Stimulated activated CD8-positive, alpha-beta memory T cell treated with anti-CD3 and anti-CD28 coated beads, Interleukin-15, amount 100 ng/mL, for 24 hours (primary cell): ENCODE measurements around the gene NUDT9.
"Not testable (repeated sequence)": the region's sequence is repeated elsewhere in the genome, so short reads cannot be mapped to it uniquely, and the experiment has no call there.

Experiments
- DNase-seq: peaks from one replicate; pipeline ENCODE4 v3.0.0-alpha.2; 2020; ENCODE audit warnings: low read depth

The NUDT9 gene

DNA sequence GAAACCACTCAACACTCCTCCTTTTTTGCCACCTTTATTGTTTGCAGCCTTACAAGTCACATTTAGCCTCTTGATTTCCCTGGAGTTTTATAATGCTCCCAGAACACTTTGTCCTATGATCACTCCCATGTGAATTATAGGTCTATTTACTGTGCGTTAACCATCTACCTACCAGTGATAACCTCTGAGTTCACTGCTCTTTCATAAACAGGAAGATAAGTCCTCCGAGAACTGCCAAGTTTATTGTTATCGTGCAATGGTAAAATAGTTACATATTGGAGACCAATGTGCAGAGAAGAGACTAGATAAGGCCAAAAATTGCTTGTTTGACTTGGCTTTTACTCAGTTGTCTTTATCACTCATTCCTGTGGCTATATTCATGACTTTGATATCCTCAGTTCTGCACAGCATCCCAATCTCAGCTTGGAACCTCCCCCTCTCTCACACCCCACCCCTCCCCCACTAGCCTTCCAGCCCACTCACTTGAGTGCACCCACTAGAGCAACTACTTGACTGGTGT is 12.9 kb upstream of the NUDT9 start:
- DNase-seq: no peak

- DNase-seq: no peak
These were observed 12.2 kb upstream of the NUDT9 start for GRCh38 chr4:87410157-87410556.

DNA sequence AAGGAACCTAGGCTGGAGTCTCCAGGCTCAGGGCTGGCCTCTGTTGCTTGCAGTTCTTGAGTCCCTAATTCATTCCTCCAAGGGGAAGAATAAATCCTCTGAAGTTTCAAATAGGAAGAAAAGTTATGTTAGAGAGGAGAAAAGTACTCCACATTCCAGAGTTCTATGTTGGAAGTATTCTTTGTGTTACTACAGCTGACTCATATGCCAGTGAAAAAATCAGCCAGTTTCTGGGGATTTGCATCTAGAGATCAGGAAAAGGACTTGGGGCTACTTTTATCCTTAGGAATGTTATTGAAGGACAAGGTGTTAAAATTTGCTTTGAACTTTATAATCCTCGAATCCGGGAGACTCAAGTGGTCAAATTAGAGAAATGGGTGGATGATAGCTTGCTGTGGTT is 11.7 kb upstream of the NUDT9 start:
- DNase-seq: no peak

DNA sequence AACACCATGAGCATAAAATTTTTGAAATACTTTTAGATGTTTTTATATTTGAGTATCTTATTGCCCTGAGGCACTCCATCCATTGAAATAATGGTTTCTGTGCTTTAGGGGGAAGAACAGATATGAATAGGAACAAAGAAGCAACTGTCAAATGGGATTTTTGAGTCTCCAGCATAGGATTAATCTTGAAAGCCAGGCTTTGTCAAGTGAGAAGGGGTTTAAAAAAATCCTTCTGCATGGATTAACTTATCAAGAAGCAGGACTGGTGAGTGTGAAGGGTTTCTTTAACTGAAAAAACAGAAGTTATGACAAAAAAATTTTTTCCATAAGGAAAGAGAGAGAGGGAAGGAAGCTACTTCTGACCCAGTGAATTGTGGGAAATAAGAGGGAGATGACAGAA is 7.6 kb upstream of the NUDT9 start:
- DNase-seq: no peak

DNA sequence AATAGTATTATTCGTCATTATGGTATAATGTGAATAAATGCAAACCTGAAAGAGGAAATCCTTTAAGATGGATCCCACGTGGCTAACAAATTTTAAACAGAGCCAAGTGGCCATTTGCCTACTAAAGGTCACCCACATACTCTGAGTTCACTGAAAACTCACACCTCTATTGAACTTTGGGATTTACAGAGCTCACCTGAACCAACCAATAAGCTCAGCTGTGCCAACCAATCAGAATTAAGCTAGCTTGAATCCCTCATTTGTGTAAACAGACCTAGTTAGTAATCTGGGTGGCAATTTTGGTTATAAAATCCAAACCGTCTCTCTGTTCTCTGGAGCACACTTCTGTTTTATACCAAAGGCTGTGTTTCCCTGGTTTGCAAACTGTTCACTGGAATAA is 5.4 kb upstream of the NUDT9 start:
- no peak for DNase-seq

DNA sequence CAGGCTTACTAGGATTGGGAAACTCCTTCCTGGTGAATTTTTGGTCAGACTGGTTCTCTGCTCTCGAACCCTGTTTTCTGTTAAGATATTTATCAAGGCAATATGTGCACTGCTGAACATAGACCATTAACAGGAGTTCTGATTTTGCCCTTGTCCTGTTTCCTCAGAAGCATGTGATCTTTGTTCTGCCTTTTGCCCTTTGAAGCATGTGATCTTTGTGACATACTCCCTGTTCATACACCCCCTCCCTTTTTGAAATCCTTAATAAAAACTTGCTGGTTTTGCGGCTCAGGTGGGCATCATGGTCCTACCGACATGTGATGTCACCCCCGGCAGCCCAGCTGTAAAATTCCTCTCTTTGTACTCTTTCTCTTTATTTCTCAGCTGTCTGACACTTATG is 4.0 kb upstream of the NUDT9 start:
- DNase-seq: not testable (repeated sequence)

DNA sequence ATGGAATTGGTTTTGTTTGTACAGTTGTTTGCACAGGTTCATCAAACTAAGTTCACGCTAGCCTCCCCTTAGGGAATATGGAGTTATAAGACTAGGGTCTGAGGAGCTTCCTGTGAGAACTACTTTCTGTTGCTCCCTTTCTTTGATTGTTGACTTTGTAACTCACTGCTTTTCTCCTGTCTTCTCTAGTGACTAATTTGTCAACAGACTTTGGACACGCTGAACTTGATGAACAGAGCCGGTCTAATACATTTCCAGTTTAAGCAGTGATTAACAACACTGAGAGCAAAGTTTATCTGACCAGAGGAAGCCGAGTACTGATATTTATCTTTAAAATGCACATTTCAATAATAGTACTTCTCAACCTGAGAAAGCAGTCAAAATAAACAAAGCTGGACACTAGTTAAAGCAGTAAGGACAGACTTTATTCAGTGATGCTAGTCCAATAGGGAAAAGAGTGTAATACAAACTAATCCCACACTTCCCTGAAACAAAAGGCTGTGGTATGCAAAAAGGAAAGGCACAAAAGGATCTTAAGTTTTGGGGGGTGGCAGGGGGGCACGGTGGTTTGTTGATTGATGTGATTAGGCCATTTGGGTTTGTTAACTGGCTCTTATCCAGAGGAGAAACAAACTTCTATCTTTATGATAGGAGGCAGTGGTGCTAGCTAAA is 2.7 kb upstream of the NUDT9 start:
- DNase-seq: no peak

- DNase-seq: no peak
These were observed 2.0 kb upstream of the NUDT9 start for GRCh38 chr4:87420276-87420830.

- DNase-seq: no peak
These were observed 1.1 kb downstream of the NUDT9 start for GRCh38 chr4:87423317-87424098.

DNA sequence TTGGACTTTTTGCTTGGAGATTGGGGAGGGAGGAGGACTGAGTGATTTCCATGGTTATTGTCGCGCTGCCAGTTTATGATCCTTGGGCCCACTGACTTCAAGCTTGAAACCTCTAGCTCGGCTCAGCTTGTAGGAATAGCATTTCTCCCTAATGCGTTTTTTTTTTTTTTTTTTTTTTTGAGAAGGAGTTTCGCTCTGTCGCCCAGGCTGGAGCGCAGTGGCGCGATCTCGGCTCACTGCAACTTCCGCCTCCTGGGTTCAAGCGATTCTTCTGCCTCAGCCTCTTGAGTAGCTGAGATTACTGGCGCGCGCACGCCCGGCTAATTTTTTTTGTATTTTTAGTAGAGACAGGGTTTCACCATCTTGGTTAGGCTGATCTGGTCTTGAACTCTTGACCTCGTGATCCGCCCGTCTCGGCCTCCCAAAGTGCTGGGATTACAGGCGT is 1.7 kb downstream of the NUDT9 start:
- DNase-seq: not testable (repeated sequence)

DNA sequence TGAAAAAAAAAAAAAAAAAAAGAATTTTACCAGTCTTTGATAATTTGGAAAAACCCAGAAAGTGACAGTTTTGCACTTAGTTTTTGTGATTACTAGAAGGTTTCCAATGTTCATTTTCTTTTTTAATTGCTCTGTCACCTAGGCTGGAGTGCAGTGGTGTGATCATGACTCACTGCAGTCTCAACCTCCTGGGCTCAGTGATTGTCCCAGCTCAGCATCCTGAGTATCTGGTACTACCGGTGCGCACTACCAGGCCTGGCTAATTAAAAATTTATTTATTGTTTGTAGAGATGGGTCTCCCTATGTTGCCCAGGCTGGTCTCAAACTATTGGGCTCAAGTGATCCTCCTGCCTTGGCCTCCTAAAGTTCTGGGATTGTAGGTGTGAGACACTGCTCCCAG is 3.3 kb downstream of the NUDT9 start:
- no peak for DNase-seq

- no peak for DNase-seq
These were observed 4.6 kb downstream of the NUDT9 start for GRCh38 chr4:87426865-87427517.

- DNase-seq: no peak
These were observed 5.1 kb downstream of the NUDT9 start for GRCh38 chr4:87427518-87427868.

- DNase-seq: no peak
These were observed 6.6 kb downstream of the NUDT9 start for GRCh38 chr4:87428979-87429378.

DNA sequence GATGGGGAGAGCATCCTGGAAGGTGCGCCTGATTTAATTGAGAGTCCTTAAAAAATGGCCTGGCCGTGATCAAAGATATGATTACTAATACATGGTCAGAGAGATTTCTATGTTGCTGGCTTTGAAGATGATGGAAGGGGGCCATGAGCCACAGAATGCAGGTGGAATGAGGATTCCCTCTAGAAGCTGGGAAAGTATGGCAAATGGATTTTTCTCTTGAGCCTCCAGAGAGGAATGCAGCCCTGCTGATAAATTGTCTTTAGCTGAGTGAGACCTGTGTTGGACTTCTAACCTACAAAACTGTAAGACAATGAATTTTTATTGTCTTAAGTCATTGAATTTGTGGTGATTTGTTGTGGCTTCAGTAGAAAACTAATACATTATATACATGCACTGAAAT is 7.7 kb downstream of the NUDT9 start:
- no peak for DNase-seq

- DNase-seq: no peak
These were observed 11.0 kb downstream of the NUDT9 start for GRCh38 chr4:87433342-87433741.

GRCh38 chr4:87442889-87443288 is 20.5 kb downstream of the NUDT9 start:
- no peak for DNase-seq

- no peak for DNase-seq
These were observed 22.4 kb downstream of the NUDT9 start for GRCh38 chr4:87444741-87445140.

GRCh38 chr4:87445964-87446363 is 23.6 kb downstream of the NUDT9 start:
- no peak for DNase-seq

- not testable (repeated sequence) for DNase-seq
These were observed 24.0 kb downstream of the NUDT9 start for GRCh38 chr4:87446375-87446774.

DNA sequence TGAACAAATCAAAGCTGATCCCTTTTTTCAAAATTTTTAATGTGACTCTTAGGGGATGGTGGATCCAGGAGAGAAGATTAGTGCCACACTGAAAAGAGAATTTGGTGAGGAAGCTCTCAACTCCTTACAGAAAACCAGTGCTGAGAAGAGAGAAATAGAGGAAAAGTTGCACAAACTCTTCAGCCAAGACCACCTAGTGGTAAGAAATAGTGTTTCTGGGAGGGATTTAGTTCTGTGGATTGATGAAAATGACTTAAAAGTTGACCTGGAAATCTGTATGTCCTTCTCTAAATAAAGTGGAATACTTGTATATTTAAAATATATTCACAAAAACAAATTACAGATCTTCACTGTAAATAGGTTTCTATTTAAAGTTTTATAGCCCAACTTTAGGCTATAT is 29.2 kb downstream of the NUDT9 start:
- no peak for DNase-seq

GRCh38 chr4:87458913-87459312 is 36.5 kb downstream of the NUDT9 start:
- no peak for DNase-seq

DNA sequence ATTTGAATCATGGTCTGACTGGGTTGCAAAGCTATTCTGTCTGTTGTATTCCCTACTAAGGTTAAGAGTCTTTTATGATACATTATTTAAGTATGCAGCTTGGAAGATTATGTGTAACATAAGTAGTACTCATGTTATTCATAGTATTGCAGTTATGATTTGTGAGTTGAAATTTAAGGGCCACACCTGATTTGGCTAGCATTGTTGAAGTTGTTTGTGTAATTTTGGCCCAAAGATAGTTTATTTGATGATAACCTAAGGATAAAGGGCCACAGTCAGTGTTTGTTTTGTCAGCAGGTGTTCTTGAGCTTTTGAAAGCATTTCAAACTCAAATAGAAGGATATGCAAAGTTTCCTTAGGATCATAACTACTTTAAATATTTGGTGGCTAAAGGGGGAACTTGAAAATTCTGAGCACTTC is 38.9 kb downstream of the NUDT9 start:
- DNase-seq: no peak
